Endometrium (tissue), 2 donors: ENCODE data around the gene ROBO1.
A peak's percentile ranks its signal among the peaks of the same experiment; 100 is the strongest.

Source experiments
- FAIRE-seq: peaks from 2 replicates; lab custom pipeline; 2012; peaks lifted over from hg19 to GRCh38; lab: Jason Lieb, UNC
- donor health status: control.
- donor health status: control.

ROBO1 gene

DNA sequence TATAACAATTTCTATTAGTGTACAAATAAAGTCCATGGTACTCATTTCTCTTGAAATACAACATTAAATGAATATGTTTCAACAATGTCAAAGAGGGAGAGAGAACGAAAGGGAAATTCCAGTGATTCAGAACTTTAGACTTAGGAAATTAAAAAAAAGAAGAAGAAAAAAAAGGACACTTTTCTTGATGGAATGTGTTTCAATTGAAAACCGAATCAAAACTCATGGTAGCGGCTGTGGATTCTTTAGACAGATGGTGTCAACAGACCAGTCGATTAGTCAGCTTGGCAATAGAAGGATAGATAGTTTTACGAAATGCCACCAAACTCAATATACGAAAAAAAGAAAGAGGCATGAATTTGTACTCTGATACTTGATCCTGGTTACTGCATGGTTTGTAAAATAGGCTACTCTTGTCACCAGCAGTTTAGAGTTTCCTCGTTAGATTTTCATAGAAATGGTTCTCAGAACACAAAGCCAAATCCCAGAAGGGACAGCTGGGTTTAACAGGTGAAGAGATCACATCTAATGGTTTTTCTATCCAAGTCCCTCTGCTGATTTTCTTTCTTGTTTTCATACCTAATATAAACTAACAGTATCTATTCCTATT, 793.5 kb downstream of the ROBO1 start:
- FAIRE-seq = no peak

DNA sequence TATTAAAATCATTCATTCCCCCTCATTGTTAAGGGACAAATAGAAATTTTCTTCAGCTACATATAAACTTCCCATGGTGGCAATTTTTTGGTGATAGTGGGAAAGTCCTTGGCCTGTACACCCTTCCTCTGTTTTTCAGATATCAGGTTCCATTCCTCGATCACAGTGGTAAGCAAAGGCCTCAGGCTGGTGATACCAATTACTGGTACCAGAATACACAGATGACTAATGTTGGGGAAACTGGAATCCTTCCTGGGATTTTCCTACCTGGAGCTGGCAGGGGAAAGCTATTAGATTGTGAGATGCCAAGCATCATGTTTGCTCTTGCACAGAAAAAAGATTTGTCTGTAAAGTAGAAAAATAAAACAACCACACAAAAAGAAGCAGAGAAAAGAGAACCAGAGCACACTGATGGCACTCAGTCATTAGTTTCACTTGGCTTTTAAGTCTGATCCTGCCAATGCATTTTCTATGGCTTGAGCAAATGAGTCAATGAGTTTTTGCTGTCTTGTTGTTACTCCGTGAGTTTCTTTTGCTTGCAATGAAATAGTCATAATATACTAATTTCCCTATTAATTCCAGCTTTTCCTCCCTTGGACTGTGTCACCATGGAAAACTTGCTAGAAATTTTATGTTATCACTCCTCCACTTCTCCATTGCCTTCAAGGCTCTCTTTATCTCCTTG, 795.0 kb downstream of the ROBO1 start:
- FAIRE-seq = no peak

DNA sequence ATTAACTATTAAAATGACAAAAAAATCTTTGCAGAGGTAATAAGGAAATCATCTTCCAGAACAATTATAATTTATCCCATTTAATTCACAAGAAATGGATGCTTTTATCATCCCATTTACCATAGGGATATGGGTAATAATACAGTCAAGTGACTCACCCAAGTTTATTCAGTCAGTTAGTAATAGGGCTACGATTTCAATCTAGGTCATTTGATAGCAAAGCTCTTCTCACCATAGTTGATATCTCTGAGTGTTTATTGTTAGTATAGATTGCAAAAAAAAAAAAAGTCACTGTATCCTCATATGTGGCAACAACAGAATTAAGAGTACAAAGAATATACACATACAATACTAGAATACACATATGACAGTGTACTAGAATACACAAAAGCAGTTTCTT, 797.1 kb downstream of the ROBO1 start:
- FAIRE-seq = no peak

DNA sequence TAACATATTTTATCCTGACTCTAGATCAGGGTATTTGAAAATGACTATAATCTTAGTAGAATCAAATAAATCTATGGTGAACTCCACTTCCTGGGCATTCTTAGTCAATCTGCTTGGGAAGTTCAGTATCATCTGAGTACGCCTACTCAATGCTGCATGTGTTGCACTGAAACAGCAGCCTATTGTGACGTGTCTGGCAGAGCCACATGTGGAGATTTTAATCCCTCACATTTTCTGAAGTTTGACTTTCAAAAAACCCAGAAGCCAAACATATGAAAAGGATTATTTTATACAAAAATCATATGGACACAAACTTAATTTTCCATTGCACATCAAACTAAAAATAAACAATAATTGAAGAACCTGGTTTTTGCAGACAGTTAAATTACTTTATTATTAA, 798.3 kb downstream of the ROBO1 start:
- no peak for FAIRE-seq

DNA sequence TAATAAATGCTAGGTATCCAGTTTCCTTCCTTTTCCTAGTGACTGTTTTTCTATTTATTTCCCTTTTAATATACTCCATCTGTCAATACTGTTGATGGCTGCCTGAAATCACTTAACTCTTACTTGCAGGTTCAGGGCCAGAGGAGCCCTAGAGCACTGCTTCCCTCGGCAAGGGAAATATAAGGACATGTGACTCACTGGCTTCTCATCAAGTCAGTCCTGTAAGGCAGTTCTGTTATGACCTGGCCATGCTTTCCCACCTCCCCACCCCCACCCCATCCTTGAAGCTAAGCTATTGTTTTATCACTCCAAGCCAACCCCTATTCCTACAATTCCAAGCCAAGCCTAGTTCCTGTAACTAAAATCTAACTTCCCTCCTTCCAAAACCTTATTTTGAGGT, 800.7 kb downstream of the ROBO1 start:
- FAIRE-seq = no peak

DNA sequence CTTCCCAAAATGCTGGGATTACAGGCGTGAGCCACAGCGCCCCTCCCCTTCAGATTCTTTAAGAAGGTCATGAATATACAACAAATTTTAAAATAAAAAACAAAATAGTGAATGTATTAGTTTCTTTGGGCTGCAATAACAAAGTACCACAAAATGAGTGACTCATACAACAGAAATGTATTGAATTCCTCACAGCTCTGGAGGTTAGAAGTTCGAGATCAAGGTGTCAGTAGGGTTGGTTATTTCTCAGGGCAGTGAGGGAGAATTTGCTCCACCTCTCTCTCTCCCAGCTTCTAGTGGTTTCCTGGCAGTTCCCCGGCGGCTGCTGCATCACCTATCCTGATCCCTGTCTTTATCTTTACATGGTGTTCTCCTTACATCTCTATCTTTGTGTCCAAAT, 804.0 kb downstream of the ROBO1 start:
- no peak for FAIRE-seq

DNA sequence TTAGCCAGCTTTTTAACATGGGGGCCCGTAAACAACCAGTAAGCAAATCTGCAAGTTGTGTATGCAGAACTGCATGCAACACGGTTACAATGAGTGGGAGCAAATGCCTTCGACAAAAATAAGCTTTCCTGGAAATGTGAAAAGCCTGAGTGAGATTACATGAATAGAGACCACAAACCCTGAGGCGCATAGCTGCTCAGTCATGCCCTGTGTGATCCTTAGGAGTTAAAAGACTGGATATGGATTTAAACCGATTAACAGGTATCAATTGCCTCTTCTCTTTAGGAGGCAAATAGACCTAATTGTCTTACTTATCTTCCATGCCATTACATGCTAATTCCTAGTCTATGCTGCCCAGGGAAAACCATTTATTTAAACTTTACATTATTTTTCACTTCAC, 810.3 kb downstream of the ROBO1 start:
- FAIRE-seq = no peak

DNA sequence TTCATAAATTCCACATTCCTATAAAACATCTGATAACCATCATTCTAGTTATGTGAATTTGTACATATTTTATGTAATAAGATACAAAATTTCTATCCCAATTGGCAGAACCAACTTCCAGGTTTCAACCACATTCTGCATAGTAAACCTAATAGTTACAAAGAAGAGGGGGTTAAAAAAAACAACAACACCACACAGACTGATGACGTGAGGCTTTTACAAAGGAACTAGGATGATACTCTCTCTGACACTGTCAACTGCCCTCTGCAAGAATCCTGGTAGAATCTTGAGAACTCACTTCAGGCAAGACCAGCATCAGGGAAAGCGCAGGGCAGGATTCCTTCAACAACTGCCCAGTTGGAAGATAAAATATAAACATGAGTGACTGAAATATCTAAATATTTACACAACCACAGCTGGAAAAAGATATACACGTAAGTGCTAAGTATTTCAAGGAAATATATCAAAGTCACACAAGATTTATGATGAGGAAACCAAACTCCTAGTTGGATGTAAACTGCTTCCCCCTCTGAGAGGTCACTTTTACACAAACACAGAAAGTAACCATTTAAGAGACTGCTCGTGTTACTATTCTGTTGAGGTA, 816.4 kb downstream of the ROBO1 start:
- FAIRE-seq = no peak

DNA sequence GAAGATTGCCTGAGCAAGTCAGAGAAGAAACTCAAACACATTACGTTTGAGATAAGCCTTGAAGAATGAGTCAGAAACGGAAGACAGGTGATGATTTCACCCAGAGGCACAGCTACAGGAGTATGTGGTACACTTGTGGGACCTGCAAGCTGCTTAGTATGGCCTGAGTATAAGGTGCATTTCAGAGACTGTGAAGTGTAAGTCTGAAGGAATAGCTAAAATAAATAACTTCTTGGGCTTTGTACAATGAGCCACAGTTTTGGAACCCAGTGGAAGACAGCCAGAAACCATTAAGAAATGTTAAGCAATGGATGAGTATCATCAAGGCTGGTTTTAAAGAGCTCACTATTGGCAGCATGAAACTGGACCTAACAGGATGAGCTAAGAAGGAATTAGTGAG, 826.2 kb downstream of the ROBO1 start:
- no peak for FAIRE-seq

DNA sequence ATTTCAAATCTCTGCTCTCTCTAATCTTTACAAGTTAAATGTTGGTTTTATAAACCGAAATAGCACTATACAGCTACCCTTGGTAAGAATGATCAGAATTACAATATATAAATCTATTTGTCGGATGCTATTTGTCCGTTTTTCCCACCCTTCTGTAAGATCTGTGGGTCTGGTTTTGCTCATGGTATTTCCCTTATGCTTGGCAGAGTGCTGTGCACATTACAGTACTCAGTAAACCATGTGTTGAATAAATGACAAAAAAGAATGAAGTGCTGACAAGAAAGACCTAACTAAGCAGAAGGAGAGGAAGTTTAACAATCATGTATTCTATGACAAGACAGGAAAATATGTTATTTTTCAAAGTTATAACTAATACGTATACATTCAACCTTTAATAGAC, 827.2 kb downstream of the ROBO1 start:
- no peak for FAIRE-seq

DNA sequence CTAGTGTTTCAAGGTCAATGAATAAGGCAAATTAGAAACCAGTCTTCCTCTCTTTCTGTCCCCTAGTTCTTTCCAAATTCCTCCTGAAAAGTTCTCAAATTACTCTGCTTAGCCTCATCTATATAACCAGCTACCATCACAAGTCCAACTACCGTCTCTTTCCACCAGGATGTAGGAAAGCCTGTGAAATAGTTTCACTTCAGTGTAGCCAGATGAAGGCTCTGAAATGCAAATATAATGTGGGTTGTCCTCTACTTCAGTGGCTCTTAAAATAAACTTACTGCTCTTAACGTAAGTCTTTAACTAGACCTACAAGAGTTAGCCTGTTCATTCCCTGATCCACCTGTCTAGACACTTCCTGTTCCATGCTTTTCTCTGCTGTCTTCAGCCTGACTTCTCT, 827.7 kb downstream of the ROBO1 start:
- no peak for FAIRE-seq

DNA sequence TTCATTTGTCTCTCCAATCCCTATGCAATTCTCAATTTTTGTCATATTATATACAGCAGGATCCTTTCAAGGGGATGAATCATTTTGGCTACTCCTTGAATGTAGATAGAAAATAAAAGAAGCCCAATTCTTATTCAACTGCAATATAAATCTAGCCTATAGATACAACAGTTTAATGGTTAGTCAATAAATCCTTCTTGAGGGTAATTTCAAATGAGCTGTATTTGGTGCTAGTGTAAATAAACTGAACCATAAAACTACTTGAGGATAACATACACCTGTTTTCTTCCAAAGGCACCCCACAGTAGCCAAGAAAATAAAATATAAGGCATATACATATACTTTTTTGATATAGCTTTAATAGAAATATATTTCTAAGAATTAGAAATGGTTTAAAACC, 830.3 kb downstream of the ROBO1 start:
- FAIRE-seq = no peak

DNA sequence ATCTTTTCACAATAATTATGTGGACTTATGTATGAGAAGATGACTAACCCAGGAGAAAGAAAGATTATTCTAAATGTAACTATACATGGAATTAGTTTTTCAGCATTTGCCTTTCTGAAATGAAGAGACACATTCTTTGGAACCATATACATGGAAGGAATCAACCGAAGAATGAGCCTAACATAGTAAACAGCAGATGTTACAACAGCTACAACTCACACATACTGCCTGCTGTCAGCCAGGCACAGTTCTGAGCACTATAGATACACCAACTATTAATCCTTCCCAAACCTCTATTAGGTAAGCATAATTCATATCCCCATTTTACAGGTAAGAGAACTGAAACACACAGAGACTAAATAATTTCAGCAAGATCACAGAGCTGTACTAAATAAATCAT, 840.0 kb downstream of the ROBO1 start:
- FAIRE-seq = no peak

DNA sequence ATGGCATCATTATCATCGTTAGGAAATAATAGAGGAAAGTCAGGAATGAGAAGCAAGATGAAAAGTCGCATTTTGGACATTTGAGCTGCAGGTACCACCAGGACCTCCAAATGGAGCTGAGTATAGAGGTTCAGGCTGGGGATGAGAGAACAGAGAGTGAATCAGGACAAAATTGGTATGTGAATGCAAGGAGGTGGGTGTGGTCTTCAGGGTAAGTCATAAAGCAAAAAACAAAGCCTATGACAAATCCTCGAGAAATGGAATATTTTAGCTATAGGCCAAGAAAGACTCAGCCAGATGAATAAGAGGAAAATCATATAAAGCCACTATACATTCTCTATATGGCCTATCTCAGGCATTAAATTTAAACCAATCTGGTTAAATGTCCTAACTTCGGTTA, 841.3 kb downstream of the ROBO1 start:
- FAIRE-seq = no peak

DNA sequence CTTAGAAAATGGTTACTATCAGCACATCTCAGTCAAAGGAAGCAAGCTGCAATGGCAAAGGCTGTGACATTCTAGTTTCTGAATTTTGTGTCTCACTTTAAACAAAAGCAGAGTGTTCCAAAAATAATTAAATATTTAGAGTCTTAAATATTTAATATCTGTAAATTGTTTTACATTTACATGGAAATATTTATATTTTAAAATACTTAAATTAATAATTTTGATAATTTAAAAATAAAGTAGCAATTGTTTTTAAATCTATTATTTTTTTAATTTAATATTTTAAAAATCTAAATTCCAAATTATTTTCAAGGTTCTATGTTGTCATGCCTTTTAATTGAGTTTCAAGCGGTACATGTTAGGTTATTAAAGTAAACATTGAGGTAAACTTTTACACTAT, 843.1 kb downstream of the ROBO1 start:
- peak; percentile 90 for FAIRE-seq

DNA sequence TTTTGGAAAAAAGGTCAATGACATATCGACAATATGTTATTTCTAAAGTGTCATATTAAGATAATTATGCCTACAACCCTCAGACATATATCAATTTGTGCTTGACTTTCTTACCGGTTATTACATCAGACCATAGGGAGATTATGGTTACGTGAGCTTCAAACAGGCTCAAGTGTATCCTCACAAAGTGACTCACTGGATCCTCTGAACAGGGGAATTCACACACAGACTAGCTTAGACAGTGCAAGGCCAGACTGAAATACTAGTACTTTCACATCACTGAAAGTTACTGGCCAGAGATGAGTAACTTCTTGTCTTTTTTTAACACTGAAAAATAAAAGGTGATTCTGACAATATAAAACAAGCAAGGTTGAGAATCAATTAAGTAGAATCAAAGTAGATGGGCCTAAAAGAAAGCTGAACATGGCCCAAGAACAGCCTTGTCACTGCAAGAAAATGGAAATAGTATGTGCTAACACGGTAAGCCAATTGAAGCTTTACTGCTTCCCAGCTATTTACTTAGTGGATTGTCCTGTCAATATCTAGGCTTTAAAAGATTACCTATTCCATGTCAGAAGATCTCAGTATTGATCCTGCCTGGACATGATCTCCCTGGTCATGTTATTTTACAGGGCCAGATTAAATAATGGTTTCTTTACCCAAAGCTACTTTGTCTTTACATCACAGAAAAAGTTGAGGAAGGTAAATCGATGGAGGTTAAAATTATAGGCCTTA, 848.6 kb downstream of the ROBO1 start:
- FAIRE-seq = no peak

DNA sequence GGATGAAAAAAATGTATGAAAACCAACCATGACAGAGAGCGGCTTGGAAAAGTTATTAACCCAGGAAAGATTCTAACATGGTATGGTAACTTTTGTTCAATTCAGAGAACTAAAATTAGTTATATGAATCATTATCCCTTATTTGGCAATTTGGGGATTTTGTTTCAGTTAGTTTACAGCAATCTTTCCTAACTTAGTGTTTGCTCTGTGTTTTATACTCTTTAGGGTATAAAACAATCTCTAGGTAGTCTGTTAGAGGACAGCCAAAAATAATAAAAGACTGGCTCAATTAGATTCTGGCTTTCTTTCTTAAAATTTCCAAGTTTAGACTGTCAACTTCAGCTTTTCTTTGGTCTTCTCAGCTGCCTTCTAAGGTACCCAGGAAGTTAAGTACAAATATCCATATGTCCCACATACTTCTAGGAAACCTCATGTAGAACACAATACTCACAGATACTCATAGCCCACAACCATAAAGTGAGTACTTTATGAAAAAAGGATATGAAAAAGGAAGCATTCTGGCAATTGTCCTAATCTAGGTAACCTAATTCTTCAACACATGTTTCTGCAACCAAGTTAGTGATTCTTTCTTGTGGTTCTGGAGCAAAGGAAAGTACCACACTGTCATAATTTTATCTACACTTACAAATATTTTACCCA, 849.3 kb downstream of the ROBO1 start:
- no peak for FAIRE-seq

DNA sequence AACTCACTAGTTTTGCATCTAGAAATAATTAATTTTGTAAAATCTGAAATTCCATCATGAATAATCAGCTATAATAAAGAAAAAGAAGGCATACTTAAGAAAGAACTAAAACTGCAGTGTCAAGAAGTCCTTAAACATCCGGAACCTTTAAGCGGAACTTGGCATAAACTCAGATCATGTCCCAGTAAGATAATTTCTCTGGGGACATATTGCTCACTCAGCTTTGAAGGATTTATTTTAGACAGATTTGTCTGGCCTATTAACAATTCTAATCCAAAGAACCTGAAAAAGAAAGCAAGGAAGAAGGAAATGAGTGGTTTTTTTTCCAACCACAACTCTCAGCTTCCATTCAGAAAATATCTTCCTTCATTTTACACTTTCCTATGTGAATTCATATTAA, 850.3 kb downstream of the ROBO1 start:
- FAIRE-seq = no peak

DNA sequence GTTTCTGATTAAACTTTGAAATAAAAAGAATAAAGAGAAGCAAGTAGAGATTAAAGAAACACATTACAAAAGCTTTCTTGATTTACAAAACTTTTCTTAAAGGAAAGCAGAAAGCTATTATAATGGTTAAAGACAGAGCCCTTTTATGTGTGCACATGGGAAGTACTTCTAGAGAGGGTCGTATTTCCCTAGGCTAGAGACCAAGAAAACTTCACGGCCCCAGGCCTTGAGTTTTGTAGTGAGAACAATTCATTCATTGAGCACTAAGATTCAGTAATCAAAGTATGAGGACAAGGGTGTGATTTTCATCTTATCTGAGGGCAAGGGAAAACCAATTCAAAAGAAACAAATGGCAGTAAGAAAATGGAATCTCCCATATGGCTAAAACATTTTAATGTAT, 854.1 kb downstream of the ROBO1 start:
- no peak for FAIRE-seq

DNA sequence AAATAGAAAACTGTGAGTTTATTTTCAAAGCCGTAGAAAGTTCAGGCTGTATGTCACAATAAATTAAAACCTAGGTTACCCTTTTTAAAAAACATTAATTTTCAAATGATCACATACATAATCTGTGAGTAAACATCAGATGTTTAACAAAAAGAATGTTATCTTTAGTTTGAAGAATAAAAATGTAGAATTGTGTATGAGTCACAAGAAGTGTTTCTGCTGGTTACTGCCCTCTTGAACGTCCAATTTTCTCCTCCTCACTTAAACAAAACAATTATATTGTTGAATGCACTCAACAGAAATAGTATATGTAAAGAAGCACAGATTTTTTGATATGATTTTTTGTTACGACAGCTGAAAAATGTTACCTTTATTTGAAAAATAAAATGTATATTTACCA, 855.1 kb downstream of the ROBO1 start:
- no peak for FAIRE-seq

DNA sequence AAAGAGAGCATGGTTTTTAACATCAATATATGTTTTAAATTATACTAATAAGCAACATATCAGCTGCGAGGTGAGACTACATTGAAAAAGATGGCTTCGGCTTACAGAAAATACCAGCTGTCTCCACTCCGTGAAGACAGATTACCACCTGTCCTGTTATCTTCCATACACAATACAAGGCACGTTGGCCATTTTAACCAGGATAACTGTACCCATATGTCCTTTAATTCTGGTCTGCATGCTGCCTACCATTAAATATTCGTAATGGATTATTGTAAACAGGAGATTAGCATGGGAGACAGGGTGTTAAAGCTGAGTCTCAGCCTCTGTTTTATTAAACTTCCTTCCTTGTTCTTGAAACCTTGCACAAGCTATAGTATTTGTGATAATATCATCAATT, 855.5 kb downstream of the ROBO1 start:
- no peak for FAIRE-seq

DNA sequence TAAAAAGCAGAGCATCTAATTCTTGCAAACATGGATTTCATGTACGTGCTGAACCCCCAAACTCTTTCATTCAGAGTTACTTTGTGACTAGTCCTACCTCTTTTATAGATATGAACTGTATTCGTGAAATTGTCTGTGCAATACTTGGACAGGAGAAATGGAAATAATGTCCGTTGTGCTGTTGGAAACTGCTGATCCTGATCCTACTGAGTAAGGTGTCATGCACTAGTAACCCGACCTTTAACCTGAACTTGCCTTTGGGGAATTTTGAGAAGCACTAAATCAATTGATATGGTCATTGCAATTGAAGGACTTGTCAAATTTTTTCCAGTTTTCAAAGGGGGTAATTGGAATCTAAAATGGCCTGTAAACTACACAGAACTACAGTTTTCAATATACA, 856.4 kb downstream of the ROBO1 start:
- no peak for FAIRE-seq

DNA sequence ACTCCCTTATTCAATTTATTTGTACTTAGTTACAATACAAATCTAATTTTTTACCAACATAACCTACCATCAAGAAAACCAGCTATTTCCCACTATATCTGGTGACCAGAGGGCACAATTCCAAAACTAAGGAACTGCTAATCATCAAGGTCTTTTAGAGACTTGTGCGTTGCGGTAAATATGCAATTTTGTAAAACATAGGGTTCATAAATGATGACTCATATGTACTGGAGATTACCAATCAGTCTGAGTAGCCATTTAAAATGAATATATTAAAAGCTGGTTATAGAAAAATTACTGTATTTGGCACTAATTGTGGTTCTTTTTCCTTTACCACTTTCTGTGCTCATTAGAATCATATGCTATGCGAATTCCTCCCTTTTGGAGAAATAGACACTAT, 859.6 kb downstream of the ROBO1 start:
- no peak for FAIRE-seq
